ENCODE results near the gene NCOA4.
"Not testable (repeated sequence)": the region's sequence is repeated elsewhere in the genome, so short reads cannot be mapped to it uniquely, and the experiment has no call there.

NCOA4 gene

DNA sequence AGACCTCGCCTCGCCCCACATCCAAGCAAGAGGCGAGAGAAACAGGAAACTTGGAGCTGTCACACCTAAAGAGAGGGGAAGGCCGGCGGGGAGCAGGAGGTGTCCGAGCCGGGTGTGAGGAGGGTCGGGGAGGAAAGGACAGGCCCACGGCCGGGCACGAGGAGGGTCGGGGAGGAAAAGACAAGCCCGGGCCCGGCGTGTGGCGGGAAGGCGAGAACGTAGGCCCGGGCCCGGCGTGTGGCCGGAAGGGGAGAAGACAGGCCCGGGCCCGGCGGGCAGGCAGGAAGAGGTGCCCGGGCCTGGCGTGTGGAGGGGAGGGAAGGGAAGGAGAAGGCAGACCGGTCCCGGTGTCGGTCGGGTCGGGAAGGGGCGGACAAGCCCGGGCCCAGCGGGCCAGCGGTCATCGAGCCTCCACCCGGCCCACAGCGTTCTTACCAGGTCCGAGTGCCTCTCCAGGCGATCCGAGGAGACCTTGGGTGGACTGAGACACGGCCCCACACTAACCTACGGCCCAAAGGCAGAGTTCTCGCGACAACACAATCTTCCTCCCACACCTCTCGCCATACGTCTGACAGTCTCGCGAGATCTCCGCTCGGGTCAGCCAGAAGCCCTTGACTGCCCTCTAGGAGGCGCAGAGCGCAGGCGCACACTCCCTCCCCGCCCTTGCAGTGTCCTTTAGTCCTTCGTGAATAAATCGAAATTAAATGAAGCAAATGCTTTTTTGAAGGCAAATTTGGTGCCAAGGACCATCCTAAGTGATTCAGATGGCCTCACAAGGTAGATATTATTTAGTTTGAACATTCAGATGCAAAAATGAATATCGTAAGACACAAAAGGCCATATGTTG lies at the start of gene NCOA4:
Gene NCOA4 (minus strand): TSS at position 533 of the 847 bp plus-strand sequence. CDS start 13,943 bp downstream, outside the sequence.
- DNase-seq = peak; percentile 40 to 96 (median 88)

DNA sequence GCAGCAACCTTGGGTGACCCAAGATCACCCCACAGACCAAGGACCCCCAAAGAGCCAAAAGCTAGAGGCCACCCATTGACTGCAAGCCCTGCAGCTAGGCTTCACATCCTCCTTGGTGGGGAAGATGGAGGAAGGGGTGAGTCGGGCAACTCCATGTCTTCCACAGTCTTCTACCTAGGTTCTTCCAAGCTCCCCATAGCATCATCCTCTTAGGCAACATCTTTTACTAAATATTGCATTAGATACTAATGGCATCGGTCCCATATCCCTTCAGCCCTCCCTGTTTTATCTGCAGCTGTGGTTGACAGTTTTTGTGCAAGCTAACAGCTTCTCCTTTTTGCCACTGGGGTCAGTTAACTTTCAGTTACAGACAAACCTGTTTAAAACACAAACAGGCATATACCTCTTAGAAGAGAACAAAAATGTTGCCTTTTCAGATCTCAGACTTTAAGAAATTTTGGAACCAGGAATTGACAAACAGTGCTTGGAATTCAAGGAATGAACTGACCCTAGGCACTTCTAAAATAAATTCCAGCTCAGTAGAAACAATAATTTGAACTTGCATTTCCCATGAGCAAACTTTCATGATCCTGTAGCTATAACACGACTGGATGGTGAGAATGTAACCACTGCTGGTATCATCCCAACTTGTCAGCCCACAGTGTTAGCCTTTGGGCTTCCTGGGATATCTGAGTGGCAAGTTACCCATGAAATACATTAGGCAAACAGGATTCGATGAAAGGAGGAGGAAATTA lies 49.6 kb upstream of the NCOA4 start:
- DNase-seq = no peak

GRCh38 chr10:46077731-46078413 lies 47.4 kb upstream of the NCOA4 start:
- DNase-seq = no peak

GRCh38 chr10:46077141-46077554 lies 46.7 kb upstream of the NCOA4 start:
- no peak for DNase-seq

- no peak for DNase-seq
Observed at GRCh38 chr10:46075869-46076268, 45.4 kb upstream of the NCOA4 start.

- DNase-seq = no peak
Observed at GRCh38 chr10:46074196-46074946, 43.9 kb upstream of the NCOA4 start.

- no peak for DNase-seq
Observed at GRCh38 chr10:46073564-46073963, 43.1 kb upstream of the NCOA4 start.

- no peak for DNase-seq
Observed at GRCh38 chr10:46070749-46071148, 40.3 kb upstream of the NCOA4 start.

DNA sequence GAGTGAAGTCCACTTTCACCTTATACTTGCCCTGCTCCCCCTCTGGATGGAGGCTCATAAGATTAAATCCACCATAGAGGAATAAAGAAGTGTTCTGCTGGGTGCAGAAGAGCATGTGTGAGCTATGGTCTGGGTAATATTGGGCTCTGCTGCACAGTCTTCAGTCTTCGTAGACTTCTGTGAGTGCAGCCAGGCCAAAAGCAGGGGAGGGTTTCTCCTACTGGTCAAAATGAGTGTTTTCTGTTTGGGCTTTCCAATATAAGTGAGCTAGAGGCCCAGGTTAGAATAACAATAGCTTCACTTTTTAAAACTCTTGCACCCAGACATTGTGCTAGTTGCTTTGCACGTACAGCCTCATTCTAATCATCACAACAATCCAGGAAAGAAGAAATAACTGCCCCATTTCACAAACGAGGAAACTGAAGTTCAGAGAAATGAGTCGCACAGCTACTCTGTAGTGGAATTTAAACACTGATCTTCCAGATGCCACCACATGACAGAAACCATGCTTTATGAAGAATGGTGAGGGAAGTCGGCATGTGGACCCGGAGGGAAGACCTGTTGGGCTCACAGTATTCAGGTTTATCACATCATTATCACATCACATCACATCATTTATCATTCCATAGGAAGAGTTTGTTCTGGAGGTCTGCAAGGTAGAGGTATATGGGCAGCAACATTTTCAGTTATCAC lies 39.5 kb upstream of the NCOA4 start:
- no peak for DNase-seq

DNA sequence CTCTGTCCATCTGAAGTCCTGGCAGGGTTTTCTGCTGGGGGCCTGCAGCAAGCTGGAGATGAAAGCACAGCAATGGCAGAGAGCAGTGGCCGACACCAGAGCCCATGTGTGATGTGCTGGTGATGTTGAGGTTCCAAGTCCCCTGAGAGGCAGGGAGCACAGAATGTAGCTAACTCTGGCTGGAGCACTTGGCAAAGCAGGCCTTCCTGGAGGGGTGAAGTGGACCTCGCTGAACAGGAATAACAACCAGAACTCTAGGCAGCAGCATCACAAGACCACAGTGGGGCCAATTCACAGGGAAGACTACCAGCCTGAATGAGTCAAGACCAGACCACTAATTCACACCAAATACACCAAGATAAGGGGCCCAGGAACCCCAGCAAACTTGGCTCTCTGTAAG lies 38.5 kb upstream of the NCOA4 start:
- DNase-seq = no peak

GRCh38 chr10:46068117-46068516 lies 37.7 kb upstream of the NCOA4 start:
- no peak for DNase-seq

- DNase-seq = no peak
Observed at GRCh38 chr10:46064269-46064817, 33.9 kb upstream of the NCOA4 start.

DNA sequence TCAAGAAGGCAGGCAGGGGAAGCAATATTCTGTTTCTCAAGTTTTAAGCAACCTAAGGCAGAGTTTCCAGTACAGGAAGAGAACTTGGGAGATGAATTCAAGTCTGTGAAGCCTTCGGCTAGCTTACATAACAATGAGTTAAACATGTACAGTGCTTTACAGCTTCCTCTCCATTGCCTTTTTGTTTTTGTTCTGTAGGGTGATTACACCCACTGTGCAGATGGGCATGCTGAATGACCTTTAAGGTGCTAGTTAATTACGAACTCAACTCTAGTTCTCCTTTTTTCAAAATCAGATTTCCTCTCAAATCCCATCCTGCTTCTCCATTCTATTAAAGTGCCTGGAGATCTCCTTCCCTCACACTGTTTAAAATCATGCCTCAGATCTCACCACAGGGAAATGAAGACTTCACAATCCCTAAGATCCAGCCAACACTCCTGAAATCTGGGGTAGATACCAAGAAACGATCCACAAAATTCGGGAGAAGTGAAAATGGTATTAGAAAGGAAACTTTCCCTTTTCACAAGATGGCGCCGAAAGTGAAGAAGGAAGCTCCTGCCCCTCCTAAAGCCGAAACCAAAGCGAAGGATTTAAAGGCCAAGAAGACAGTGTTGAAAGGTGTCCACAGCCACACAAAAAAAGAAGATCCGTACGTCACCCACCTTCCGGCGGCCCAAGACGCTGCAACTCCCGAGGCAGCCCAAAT lies 32.5 kb upstream of the NCOA4 start:
- DNase-seq = no peak

- DNase-seq = no peak
Observed at GRCh38 chr10:46060706-46061105, 30.3 kb upstream of the NCOA4 start.

DNA sequence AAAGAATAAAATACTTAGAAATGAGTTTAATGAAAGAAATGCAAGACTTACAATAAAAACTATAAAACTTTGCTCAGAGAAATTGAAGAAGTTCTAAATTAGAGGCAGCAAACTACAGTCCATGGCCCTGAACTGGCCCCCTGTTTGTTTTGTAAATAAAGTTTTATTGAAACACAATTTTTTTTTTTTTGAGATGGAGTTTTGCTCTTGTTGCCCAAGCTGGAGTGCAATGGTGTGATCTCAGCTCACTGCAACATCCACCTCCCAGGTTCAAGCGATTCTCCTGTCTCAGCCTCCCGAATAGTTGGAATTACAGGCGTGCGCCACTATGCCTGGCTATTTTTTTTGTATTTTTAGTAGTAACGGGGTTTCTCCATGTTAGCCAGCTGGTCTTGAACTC lies 27.5 kb upstream of the NCOA4 start:
- not testable (repeated sequence) for DNase-seq

DNA sequence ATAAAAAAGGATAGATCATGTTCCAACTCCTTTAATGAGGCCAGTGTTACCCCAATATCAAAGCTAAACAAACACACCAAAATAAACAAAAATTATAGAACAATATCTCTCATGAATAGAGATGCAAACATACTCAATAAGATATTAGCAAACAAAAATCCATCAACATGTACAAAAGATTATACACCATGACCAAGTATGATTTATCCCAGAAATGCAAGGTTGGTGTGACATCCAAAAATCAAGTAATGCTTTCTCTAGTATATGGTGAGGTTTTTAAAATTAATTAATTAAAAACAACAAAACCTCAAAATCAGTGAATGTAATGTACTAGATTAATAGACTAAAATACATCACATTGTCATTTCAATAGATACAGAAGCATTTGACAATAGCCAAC lies 26.6 kb upstream of the NCOA4 start:
- DNase-seq = no peak

DNA sequence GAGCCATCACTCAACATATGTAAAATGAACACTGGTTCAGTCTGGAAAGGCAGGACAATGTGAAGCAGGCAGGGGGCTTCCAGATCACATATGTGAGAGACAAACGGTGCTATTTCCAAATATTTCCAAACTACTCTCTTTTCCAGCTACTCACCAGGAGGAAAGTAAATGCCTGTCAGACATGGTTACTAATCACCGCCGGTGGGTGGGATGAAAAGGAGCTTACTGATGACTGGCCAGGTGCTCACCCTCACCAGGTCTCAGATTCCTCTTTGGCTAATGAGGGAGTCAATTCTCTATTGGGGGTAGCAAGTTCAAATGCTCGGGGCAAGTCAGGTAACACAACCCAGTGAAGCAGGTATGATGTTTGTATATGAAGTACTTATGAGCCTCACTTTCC lies 25.3 kb upstream of the NCOA4 start:
- no peak for DNase-seq

- no peak for DNase-seq
Observed at GRCh38 chr10:46053534-46054434, 23.4 kb upstream of the NCOA4 start.

GRCh38 chr10:46052791-46053375 lies 22.5 kb upstream of the NCOA4 start:
- DNase-seq = no peak

Data from C1 segment of cervical spinal cord (tissue), 14 donors.